Activated CD4-positive, alpha-beta T cell treated with anti-CD3 and anti-CD28 coated beads, Interleukin-2, amount 50 U/mL, for 1 hour (primary cell): Measurements from ENCODE around the gene CRADD.
"Not testable (repeated sequence)": the region's sequence is repeated elsewhere in the genome, so short reads cannot be mapped to it uniquely, and the experiment has no call there.

ENCODE experiments used
- DNase-seq: peaks from one replicate; pipeline ENCODE4 v3.0.0-alpha.2; 2020

The CRADD gene

DNA sequence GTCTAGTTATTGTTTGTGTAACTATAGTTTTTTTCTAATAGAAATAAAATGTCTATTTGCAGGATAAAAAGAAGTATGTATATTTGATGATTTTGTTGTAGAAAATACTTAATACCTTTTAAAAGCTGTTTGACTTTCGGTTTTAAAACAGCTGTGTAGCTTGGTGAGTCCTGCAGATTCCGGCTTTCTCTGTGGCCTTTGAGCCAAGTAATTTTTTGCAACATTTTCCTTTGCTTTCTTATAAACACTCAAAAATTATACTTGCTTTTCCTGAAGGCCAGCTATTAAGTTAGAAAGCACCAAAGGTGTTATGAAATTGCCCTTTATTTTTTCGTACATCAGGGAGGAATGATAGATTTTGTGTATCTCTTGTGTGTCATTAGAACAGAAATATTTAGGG lies 63.6 kb downstream of the CRADD start:
- DNase-seq = no peak

DNA sequence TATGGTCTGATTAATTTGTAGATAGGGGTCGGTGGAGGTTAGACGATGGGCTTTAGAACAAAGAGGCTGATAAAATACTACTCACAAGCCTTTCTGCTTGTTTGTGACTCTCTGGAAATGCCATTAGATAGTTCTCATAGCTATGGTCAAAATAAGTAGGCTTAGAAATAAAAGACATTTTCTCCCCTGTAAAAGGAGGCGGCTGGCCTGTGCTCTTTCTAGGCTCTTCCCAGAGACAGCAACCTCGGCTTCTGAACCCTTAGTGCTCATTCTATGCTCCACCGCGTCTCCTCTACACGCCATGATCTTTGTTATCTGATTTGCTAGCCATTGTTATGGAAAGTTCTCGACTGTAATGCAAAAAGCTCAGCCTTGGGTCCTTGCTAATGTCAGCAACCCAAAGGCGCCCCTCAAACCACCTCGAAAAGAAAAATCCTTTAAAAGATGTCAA lies 64.5 kb downstream of the CRADD start:
- peak; percentile 5 for DNase-seq

DNA sequence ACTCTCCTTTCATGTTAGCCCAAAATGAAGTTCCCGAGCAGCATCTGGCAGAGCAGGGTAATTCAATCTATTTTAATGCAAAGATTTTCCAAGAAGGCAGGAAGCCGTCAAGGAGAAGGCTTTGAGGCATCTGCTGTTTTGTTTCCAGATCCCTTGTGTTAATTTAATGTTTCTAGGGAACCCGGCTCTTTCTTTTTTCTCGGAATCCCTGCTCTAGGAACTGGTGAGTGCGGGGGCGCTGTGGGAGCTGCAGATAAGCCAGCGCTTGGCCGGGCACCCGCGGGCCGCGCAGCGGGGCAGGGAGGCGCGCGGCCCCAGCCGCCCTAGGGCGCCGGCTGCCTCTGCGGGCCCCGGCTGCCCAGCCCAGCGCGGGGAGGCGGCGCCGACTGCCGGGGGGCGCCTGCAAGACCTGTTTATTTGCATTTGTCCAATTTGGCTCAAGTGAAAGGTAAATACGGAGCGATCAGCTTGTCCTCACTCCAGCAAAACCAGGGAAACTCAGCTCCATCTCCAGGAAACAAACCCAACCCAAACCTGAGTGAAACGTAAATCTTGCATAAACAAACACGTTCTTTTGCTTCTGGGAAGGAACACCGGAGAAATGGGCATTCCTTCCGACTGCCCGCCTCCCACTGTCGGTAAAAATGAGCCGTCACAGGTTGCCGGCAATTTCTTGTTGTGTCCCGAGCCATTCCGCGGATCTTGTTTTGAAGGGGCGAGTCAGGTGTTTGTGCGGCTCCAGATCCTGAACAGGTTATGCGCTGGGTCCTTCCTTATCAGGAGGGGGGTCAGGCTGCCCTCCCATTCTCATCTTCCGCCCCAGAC lies 65.1 kb downstream of the CRADD start:
- peak; percentile 46 for DNase-seq

DNA sequence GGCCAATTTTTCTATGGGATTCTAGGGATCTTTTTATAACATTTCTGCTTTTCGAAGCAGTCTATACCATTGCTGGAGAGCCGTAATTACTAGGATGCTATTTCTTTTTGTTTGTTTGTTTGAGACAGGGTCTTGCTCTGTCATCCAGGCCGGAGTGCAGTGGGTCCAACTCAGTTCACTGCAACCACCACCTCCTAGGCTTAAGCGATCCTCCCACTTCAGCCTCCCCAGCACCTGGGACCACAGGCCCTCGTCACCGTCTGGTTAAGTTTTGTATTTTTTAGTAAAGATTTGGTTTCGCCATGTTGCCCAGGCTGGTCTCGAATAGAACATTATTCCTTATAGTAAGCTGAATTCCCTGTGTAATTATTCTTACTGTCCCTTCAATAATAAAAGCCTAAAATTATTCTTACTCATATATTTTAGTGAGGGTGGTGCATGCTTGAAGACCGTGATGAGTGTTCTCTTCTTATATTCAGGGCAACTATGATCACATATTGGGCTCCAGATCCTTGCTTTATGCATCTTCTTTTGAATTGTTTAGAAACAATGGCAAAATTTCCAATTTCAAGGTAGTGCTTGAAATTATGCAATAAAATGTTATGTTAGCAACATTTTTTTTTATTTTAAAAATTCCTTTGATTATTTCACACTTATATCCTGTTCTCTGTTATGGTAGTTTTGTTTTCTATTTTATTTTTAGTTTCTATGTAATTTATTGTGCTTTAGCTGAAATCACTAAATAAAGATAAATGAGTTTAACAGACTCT lies 66.2 kb downstream of the CRADD start:
- DNase-seq = no peak

DNA sequence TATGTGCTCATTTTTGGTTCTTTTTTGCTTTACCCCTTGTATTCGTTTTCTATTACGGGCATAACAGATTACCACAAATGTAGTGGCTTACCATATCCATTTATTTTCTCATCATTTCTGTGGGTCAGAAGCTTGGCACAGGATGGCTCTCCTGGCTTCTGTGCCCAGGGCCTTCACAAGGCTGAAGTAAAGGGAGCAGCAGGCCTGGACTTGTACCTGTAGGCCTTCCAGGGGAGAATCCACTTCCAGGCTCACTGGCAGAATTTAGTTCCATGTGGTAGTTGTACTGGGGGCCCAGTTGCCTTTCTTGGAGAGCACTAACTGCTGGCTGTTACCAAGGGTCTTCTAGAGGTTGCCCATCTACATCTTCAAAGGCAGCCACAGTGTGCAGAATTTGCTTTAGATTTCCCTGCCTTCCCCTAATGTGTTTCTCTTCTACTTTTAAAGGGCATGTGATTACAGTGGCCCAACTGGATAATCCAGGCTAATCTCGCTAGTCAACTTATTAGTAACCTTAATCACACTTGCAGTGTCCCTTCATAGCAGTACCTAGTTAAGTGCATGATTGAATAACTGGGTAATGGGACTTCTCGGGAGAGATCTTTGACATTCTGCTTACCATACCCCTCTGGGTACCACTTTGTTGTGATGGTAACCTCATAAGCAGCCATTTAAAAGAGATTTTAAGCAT lies 67.0 kb downstream of the CRADD start:
- no peak for DNase-seq

DNA sequence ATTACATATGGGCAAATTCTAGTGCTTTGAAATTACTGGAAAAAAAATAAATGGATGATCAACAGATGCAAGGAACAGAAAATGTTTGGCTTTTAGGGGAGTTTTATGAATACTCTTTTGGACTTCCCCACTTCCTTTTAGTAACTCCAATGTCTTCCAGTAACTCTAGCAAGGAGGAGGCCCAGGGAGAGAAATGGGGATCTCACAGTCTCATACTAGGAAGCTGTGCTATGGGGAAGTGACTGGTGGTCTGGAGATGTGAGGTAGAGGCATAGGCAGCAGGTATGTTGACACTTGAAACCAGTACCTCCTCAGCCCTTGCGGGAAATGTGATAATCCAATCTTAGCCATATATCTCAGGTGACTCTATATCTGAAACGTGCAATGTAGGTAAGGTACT lies 68.1 kb downstream of the CRADD start:
- DNase-seq = no peak

DNA sequence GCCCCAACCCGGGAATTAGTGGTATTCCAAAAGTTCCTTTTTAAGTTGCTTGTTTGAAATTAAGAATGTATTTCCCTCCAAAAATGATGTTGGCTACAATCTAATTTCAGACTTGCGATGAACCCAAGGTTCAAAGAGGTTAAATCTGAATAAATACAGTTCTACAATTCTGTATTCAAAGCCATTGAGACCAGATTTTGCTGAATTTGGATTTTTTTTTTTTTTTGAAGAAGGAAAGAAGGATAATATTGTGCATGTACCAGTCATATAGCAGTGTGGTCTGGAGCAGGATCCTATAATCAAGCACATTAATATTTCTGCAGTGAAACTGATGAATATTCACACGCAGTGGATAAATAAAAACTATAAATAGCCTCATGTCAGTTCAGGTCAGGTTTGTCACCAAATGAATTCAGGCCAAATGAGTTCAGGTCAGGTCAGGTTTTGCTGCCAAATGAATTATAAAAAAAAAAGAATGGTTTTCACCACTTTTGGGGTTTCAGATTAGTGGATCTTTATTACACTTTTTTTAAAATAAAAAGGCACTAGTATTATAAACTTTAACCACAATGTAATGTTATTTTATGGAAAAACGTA lies 69.5 kb downstream of the CRADD start:
- no peak for DNase-seq

DNA sequence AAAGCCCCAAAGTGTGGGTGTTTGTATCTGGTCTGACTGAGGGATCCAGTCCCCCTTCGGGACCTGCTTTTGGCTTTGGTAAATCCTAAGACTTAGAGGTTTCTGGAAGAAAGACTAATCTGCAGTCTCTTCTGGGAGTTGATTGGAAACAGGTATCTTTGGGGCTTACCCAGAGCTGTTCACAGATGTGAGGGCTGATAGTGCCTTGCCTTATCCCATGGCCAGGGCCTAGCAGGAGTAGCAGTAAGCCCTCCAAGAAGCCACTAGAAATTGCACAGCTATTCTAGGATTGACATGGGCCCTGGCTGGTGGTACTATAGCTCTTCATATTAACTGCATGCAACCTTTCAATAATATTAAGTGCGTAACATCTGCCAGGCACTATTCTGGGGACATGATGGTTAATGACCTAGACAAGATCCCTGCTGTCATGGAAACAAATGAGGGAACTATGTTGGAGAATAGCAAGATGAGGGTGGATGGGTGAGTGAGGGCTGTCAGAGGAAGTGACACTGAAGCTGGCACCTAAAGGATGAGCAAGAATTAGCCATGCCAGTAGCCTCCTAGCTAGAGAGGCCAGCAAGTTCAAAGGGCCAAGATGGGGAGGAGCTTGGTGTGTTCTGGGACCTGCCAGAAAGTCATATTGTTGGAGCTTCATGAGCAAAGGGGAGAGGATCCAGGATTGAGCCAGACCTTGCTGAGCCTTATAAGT lies 71.7 kb downstream of the CRADD start:
- DNase-seq = no peak

DNA sequence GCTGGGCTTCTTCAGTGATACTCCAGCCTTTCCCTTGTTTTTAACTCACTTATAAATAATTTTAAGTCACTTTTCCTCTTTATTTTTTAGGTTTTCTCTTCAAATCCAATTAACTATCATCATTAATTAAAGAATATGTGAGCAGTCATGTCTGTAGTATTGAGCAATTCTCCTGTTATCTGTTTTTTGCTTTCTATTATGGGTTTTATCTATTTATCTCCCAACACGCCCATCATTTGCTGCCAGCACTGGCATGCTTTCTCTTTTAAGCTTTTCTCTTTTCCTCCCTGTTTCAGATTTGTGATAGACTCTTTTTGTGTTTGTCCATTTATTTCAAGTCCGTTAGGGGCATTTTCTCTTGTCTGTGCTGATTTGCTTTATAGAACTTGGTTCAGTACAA lies 72.3 kb downstream of the CRADD start:
- DNase-seq = no peak

DNA sequence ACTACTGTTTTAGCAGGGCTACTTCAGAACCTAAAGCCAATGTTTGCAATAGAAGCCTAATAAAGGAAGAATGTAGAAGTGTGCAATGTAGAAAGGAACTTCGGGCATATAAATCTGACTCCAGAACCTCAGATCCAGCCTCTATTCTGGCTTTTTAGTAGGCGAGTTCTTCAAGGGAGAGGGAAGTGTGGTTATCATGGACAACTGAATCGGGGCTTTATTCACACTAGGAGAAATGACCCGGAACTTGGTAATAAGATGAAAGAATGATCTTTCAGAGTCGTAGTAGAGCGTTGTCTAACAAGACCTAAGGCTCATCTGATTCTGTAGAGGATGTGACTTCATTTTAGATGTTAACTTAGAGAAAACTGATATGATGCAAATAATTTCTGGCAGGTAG lies 72.9 kb downstream of the CRADD start:
- DNase-seq = no peak

DNA sequence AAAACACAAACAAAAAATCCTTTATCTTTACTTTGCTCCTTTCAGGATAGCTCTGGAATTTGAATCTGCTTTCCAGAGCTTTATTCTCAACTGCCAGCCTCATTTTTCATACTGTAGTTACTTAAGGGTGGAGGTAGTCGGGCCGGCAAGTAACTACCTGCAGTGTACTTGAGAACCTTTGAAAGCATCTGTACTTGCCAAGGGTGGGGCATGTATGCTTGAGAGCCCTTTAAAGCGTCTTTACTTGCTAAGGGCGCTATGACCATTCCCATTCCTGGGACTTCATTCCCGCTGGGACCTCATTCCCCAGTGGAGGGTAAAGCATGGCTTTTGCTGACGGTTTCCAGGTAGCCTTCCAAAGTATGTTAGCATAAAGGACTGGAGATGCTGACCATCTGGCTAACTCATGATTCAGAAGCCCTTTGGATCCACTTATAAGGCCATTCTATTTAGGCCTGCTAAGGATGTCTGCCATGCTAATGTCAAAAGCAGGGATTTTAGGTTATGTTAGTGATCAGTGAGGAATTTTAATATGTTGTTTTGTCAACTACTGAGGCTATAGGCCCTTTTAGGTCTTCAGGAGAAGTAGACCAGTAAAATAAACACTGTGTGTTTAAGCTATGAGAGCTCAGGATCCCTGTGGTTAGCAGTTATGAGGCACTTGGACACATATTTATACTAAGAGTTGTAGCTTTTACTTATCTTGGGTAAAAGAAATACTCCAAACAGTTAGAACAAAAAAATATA lies 74.9 kb downstream of the CRADD start:
- DNase-seq = no peak

DNA sequence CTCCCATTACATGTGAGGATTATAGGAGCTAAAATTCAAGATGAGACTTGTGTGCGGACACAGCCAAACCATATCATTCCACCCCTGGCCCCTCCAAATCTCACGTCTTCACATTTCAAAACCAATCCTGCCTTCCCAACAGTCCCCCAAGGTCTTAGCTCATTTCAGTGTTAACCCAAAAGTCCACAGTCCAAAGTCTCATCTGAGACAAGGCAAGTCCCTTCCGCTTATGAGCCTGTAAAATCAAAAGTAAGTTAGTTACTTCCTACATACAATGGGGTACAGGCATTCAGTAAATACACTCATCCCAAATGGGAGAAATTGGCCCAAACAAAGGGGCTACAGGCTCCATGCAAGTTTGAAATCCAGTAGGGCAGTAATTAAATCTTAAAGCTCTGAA lies 76.1 kb downstream of the CRADD start:
- no peak for DNase-seq

DNA sequence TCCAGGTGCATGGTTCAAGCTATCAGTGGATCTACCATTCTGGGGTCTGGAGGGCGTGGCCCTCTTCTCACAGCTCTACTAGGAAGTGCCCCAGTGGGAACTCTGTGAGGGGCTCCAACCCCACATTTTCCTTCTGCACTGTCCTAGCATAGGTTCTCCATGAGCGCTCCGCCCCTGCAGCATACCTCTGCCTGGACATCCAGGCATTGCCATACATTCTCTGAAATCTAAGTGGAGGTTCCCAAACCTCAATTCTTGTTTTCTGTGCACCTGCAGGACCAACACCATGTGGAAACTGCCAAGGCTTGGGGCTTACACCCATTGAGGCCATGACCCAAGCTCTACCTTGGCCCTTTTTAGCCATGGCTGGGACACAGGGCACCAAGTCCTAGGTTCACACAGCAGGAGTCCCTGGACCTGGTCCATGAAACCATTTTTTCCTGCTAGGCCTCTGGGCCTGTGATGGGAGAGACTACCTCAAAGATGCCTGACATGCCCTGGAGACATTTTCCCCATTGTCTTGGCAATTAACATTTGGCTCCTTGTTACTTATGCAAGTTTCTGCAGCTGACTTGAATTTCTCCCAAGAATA lies 76.8 kb downstream of the CRADD start:
- no peak for DNase-seq

DNA sequence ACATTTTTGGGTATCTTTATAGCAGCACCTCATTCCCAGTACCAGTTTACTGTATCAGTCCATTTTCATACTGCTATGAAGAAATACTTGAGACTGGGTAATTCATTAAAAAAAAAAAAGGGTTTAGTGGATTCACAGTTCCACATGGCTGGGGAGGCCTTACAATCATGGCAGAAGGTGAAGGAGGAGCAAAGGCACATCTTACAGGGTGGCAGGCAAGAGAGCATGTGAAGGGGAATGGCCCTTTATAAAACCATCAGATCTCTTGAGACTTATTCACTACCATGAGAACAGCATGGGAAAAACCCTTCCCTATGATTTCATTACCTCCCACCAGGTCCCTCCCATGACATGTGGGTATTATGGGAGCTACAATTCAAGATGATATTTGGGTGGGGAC lies 77.7 kb downstream of the CRADD start:
- DNase-seq = not testable (repeated sequence)

DNA sequence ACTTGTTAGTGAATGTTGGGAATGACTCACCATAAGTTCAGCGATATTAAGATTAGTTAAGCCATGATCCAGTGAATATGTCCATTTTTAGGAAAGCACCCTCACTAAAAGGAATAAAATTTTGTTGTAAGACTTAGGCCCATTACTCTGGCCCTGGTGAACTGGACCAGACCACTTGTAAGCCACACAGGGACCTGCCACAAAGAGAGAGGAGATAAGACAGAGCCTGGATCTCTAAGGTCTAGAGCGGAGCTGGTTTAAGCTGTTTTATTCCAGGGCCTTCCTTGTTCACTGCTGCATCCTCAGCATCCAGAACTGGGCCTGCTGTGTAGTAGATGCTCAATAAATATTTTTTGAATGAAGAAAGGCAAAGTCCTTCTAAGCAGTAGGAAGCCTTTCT lies 79.1 kb downstream of the CRADD start:
- no peak for DNase-seq

DNA sequence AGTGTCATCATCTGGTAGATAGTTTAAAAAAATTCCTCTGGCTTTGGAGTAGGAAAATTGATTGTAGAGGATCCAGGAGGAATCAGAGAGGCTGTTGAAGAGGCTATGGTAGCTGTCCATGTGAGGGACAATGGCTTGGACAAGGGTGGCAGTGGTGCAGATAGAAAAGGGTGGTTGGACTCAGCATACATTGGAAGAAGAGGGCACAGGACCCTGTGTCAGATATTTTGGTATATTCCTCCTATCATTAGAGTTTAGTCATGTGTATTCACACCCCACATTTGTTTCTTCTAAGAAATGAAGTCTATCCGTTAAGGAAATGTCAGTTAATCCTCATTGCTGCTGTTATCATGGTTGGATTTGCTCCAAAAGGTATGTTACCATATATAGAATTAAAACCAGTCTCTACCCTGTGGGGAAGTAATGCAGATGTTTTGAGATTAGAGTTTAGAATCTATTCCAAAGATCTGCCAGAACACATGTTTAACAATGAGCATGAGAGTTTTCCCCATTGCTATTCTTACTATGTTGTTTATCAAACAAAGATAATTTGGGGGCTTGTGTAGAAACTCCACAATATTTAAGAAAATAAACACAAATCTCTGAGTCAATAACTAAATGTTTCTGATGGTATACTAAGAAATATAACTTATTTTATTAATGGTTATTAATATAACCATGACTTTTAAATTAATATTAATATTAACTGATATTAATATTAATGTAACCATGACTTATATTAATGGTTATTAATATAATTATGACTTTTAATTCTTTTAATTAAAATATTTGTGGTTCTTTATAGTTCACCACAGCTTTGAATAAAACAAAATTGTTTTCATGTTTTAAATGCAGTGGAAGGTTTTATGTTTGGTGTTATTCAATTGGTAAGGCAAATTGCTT lies 80.9 kb downstream of the CRADD start:
- DNase-seq = no peak

DNA sequence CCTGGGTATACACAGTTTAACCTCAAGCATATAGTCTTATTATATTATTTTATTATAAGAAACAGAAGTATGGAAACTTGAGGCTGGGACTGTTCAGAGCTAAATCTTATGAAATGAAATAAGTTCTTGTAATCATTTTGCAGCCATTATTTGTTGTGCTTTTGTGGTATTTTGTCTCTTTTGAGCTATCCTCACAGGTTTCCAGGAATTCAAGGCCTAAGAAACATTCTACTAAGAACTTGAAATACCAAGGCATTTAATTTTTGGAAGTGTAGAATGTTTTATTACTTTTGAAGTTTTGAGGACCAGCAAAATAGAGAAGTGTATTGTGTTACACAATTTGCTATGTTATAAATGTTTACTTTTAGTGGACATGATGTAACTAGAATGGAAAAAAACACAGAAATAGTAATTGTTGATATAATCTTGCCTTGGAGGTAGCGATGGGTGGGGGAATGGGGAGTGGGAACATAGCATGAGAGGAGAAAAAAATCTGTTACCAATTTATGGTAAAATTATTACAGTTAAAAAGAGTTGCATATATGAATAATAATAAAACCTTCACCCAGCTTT lies 81.7 kb downstream of the CRADD start:
- no peak for DNase-seq

DNA sequence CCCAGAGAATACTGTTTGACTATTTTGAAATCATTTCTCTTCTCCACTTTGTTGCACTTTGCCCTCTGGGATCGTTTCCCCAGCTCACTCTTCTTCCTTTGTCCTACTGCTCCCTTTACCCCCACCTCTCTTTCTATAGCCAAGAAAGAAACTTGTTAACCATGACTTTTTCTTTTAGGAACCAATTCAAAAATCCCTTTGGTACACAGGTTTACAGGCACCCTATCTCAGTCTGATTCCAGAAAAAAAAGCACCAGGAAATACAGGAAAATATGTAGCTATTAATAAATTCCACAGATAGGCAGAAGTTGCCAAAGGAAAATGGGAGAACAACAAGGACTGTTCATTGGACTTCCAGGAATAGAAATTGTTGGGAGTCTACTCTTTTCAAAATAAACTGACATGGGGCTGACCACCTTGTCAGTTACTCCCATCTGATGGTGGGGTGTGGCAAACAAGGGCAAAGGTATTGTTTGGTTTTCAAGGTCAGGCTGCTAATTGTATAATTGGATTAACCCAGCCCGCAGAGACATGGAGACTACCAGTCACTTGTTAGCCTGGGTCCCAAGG lies 82.4 kb downstream of the CRADD start:
- no peak for DNase-seq

DNA sequence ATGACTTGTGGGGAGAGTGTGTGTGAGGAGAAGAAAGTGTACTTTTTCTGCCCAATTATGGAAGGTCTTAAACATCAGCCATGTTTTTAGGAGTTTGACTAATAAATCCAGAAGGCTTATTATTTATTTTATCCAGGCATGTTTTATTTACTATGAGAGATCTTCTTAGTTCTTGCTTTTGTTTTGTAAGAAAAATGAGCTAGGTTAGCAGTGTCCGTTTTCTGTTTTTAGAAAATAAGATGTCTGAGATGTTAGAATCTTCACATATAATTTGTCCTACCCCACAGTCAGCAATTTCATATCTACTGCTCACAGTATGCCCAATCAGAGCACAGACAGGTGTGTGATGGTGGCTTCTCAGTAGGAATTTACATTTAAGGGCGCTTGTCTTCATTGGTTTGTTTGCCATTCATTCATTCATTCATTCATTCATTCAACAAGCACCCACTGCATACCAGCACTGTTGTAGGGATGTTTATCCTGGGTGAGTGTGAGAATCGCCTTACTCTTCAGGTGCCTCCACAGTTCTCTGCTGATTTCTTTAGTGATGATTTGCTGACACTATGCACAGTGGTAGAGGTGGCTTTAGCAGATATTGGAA lies 83.2 kb downstream of the CRADD start:
- DNase-seq = no peak
